AG08395 (cell line): Measurements from ENCODE around the gene RAB3B.

ENCODE experiments used
- DNase-seq: peaks from one replicate; pipeline ENCODE4 v3.0.0; 2012; ENCODE audit warnings: mixed read lengths, low spot score

RAB3B gene

GRCh38 chr1:51956528-51957509 is 33.7 kb downstream of the RAB3B start:
- peak; percentile 67 for DNase-seq

GRCh38 chr1:51955797-51956527 is 34.5 kb downstream of the RAB3B start:
- DNase-seq = no peak

- no peak for DNase-seq
These were observed 35.7 kb downstream of the RAB3B start for GRCh38 chr1:51954783-51955182.

- no peak for DNase-seq
These were observed 37.4 kb downstream of the RAB3B start for GRCh38 chr1:51953079-51953478.

- no peak for DNase-seq
These were observed 37.9 kb downstream of the RAB3B start for GRCh38 chr1:51952638-51953037.

GRCh38 chr1:51950701-51951100 is 39.8 kb downstream of the RAB3B start:
- DNase-seq = no peak

GRCh38 chr1:51949014-51949702 is 41.3 kb downstream of the RAB3B start:
- DNase-seq = no peak

- no peak for DNase-seq
These were observed 42.0 kb downstream of the RAB3B start for GRCh38 chr1:51948491-51948915.

- DNase-seq = peak; percentile 71
These were observed 44.2 kb downstream of the RAB3B start for GRCh38 chr1:51946300-51946699.

- no peak for DNase-seq
These were observed 44.9 kb downstream of the RAB3B start for GRCh38 chr1:51945591-51945990.

- no peak for DNase-seq
These were observed 48.2 kb downstream of the RAB3B start for GRCh38 chr1:51942281-51942680.

GRCh38 chr1:51941528-51941927 is 49.0 kb downstream of the RAB3B start:
- no peak for DNase-seq

- no peak for DNase-seq
These were observed 53.4 kb downstream of the RAB3B start for GRCh38 chr1:51937112-51937511.

GRCh38 chr1:51936531-51936930 is 54.0 kb downstream of the RAB3B start:
- DNase-seq = peak; percentile 38

- DNase-seq = no peak
These were observed 57.2 kb downstream of the RAB3B start for GRCh38 chr1:51933344-51933743.

GRCh38 chr1:51930329-51930728 is 60.2 kb downstream of the RAB3B start:
- DNase-seq = no peak

GRCh38 chr1:51928896-51929295 is 61.6 kb downstream of the RAB3B start:
- DNase-seq = no peak

- no peak for DNase-seq
These were observed 63.5 kb downstream of the RAB3B start for GRCh38 chr1:51927029-51927428.

- DNase-seq = peak; percentile 57
These were observed 64.2 kb downstream of the RAB3B start for GRCh38 chr1:51926171-51926812.

- peak; percentile 87 for DNase-seq
These were observed 66.0 kb downstream of the RAB3B start for GRCh38 chr1:51924455-51924854.

GRCh38 chr1:51922040-51922439 is 68.5 kb downstream of the RAB3B start:
- DNase-seq = no peak

GRCh38 chr1:51920130-51920529 is 70.4 kb downstream of the RAB3B start:
- no peak for DNase-seq
